Measurements from ENCODE around the gene ZDHHC1. TPM values are rescaled to one million over a fixed set of nuclear protein-coding genes. Genes with fewer than 3 reads are reported as not detected.
A peak's percentile ranks its signal among the peaks of the same experiment; 100 is the strongest.

ZDHHC1 gene
- total and polyA plus RNA-seq, 2 of the 13 experiments (the other 11 are each of a cell fraction or from before 2014, with no cell fraction given): 0.51 to 1.1 TPM

- TF ChIP-seq MAZ (IDR thresholded peaks at IDR 0.05; ENCODE audit: borderline replicate concordance, low read depth, low read length) (no peak), MAZ (CRISPR knock-in tag; IDR thresholded peaks at IDR 0.05; ENCODE audit: low read depth) (peak; percentile 32; the same call in 1 of the 2 replicates), IRF9 (CRISPR knock-in tag; IDR thresholded peaks at IDR 0.05; ENCODE audit: borderline replicate concordance) (peak; percentile 37; the same call in 1 of the 2 replicates), SP4 (CRISPR knock-in tag; IDR thresholded peaks at IDR 0.05) (0 out of 2 replicates have a peak, but pooled peaks have one; percentile 56), KLF16 (CRISPR knock-in tag; IDR thresholded peaks at IDR 0.05) (0 out of 4 replicates have a peak, but pooled peaks of 1 of the 2 experiments have one; percentile 61), RXRB (CRISPR knock-in tag; IDR thresholded peaks at IDR 0.05; ENCODE audit: borderline replicate concordance) (peak; percentile 62), ZNF784 (CRISPR knock-in tag; IDR thresholded peaks at IDR 0.05; ENCODE audit: borderline replicate concordance) (0 out of 2 replicates have a peak, but pooled peaks have one; percentile 29), PRDM10 (CRISPR knock-in tag; IDR thresholded peaks at IDR 0.05; ENCODE audit: low read depth) (0 out of 2 replicates have a peak, but pooled peaks have one; percentile 27), SMC3 (IDR thresholded peaks at IDR 0.05; ENCODE audit: low read length) (peak; percentile 95), ATF2 (CRISPR knock-in tag; IDR thresholded peaks at IDR 0.05) (peak; percentile 49), ZMYM2 (CRISPR knock-in tag; IDR thresholded peaks at IDR 0.05) (no peak), ZNF350 (CRISPR knock-in tag; IDR thresholded peaks at IDR 0.05; ENCODE audit: borderline replicate concordance, low read depth) (peak; percentile 60; the same call in 1 of the 2 replicates), KLF6 (CRISPR knock-in tag; IDR thresholded peaks at IDR 0.05) (peak; percentile 56; the same call in 1 of the 2 replicates), ZNF770 (CRISPR knock-in tag; IDR thresholded peaks at IDR 0.05) (peak; percentile 91), CBFB (CRISPR knock-in tag; IDR thresholded peaks at IDR 0.05) (no peak), SP5 (CRISPR knock-in tag; IDR thresholded peaks at IDR 0.05; ENCODE audit: borderline replicate concordance, low read depth) (peak; percentile 40), HMG20A (CRISPR knock-in tag; IDR thresholded peaks at IDR 0.05; ENCODE audit: borderline replicate concordance) (no peak), ZNF709 (CRISPR knock-in tag; IDR thresholded peaks at IDR 0.05) (0 out of 2 replicates have a peak, but pooled peaks have one; percentile 34), PPARG (CRISPR knock-in tag; conservative IDR thresholded peaks at IDR 0.05) (peak; percentile 47; the same call in 1 of the 2 replicates), ZNF256 (CRISPR knock-in tag; conservative IDR thresholded peaks at IDR 0.05) (no peak)
These were observed 12.0 kb upstream of the ZDHHC1 start (continued) for GRCh38 chr16:67428146-67428731.

Measured in HepG2 (cell line).